Caco-2 (cell line): Measurements from ENCODE around the gene COX6B2. TPM values are rescaled to one million over a fixed set of nuclear protein-coding genes. Genes with fewer than 3 reads are reported as not detected.

Experiments
- BruUV-seq: library from RNA; stranded (reverse); fragments of 400-500 nt; replicated peaks from 2 replicates; lab custom pipeline; 2021; lab: Mats Ljungman, UMichigan
- CTCF ChIA-PET: fragments of 300-600 bp; sonication (Branson Sonifier 250); formaldehyde crosslinking; loops from one replicate; lab custom pipeline; 2022; ENCODE audit warnings: antibody characterized with exemption; lab: Charles Lee
- POLR2A ChIA-PET: fragments of 300-600 bp; sonication (Branson Sonifier 250); formaldehyde crosslinking; loops from one replicate; lab custom pipeline; 2022; ENCODE audit warnings: antibody characterized with exemption; lab: Charles Lee
- DNase-seq, 2 experiments: peaks; one replicate each; pipeline versions ENCODE4 v3.0.0 to v3.0.0-alpha.2; 2020 to 2022
- H3K27me3 ChIP-seq: replicated peaks from 2 replicates; pipeline ENCODE4 v1.6.0; 2011; ENCODE audit warnings: low read length; ENCODE audit not compliant: control insufficient read depth, insufficient read depth
- H3K36me3 ChIP-seq: 2 replicates; pipeline ENCODE4 v1.5.1; 2011; ENCODE audit warnings: low read length; ENCODE audit not compliant: control insufficient read depth, insufficient read depth
- H3K4me1 ChIP-seq: fragments of 250-450 bp; sonication (Bioruptor Pico); 2 replicates; pipeline ENCODE4 v1.5.1; 2020; ENCODE audit warnings: mild to moderate bottlenecking
- H3K4me3 ChIP-seq: 2 replicates; pipeline ENCODE4 v1.5.1; 2011; ENCODE audit warnings: low read depth, mild to moderate bottlenecking, control low read depth, low read length
- H3K9me3 ChIP-seq: fragments of 250-450 bp; sonication (Bioruptor Pico); 2 replicates; pipeline ENCODE4 v1.5.1; 2020; ENCODE audit warnings: mild to moderate bottlenecking, moderate library complexity
- H3K27ac Mint-ChIP-seq: one replicate; pipeline ENCODE4 v1.8.0; 2022; ENCODE audit warnings: mixed read lengths; ENCODE audit not compliant: unreplicated experiment
- H3K27me3 Mint-ChIP-seq: one replicate; pipeline ENCODE4 v1.8.0; 2022; ENCODE audit warnings: mixed read lengths; ENCODE audit not compliant: insufficient read depth, unreplicated experiment
- H3K36me3 Mint-ChIP-seq: one replicate; pipeline ENCODE4 v1.8.0; 2022; ENCODE audit warnings: mild to moderate bottlenecking, mixed read lengths; ENCODE audit not compliant: insufficient read depth, unreplicated experiment
- H3K4me1 Mint-ChIP-seq: one replicate; pipeline ENCODE4 v1.8.0; 2022; ENCODE audit warnings: low read depth, mixed read lengths; ENCODE audit not compliant: unreplicated experiment
- H3K4me3 Mint-ChIP-seq: one replicate; pipeline ENCODE4 v1.8.0; 2022; ENCODE audit warnings: mild to moderate bottlenecking, moderate library complexity, mixed read lengths; ENCODE audit not compliant: unreplicated experiment
- H3K9me3 Mint-ChIP-seq: one replicate; pipeline ENCODE4 v1.8.0; 2022; ENCODE audit warnings: mixed read lengths; ENCODE audit not compliant: unreplicated experiment
- CTCF ChIP-seq, 2 experiments: fragments of 200-600 bp in 1 of 2; IDR thresholded peaks; 1 replicate in 1 of 2; 2 replicates in 1 of 2; pipeline versions ENCODE4 v1.5.1 to v1.8.0; 2011 to 2022; ENCODE audit warnings: antibody characterized with exemption in 1 of 2, control low read depth in 1 of 2, inconsistent platforms in 1 of 2, low read depth in 1 of 2, low read length in 1 of 2, mild to moderate bottlenecking in 1 of 2, moderate library complexity in 1 of 2; ENCODE audit not compliant: insufficient read depth in 1 of 2, severe bottlenecking in 1 of 2, unreplicated experiment in 1 of 2
- intact Hi-C: fragments of 100-400 bp; cut with micrococcal nuclease; formaldehyde crosslinking; loops from one replicate; pipeline ENCODE4 v1.10.0; 2022; ENCODE audit not compliant: unreplicated experiment
- total RNA-seq: library from RNA; stranded (reverse); gene quantifications from 2 replicates; pipeline ENCODE4 v1.2.3, GENCODE V29; 2022

COX6B2 gene
- total RNA-seq, 1 experiment from 2014 or later = 0.27 TPM

- no TSS peak for BruUV-seq
- ChIA-PET CTCF (no interaction called here), POLR2A (interaction anchor here (0.5 to 1.2 kb wide), 3 partner anchors 10 to 102 kb away, joined by 3 to 4 read pairs (median 4); partner anchors contain the start of genes KMT5C, TMEM238 and ZNF628)
- peaks cover 7% of the 10 kb centered on the region for H3K27me3 Mint-ChIP-seq
- H3K4me1 Mint-ChIP-seq = peaks cover 35% of the 10 kb centered on the region
- peak overlapping the region; percentile 18 for H3K4me3 ChIP-seq
- H3K36me3 Mint-ChIP-seq = peaks cover 39% of the 10 kb centered on the region
- intact Hi-C loops = no loop called here
- peak overlapping the region; percentile 66 for H3K4me3 Mint-ChIP-seq
- no peak for TF ChIP-seq CTCF (IDR thresholded peaks at IDR 0.05; ENCODE audit: insufficient read depth in 1 of 2, low read depth in 1 of 2, low read length in 1 of 2, severe bottlenecking in 1 of 2, unreplicated experiment in 1 of 2)
- H3K9me3 Mint-ChIP-seq = no peaks in the 10 kb centered on the region
- H3K9me3 ChIP-seq = no peaks in the 10 kb centered on the region
- peaks cover 37% of the 10 kb centered on the region for H3K4me1 ChIP-seq
- no peaks in the 10 kb centered on the region; the same call in none of the 2 replicates for H3K27me3 ChIP-seq
- 0 out of 2 replicates have a peak, but pooled peaks cover under 1% of the 10 kb centered on the region for H3K36me3 ChIP-seq
- peak overlapping the region; percentile 56 for H3K27ac Mint-ChIP-seq
- DNase-seq = peak in 1 of 2 experiments; percentile 49
Observed at GRCh38 chr19:55373993-55374757, 19.7 kb upstream of the COX6B2 start.

DNA sequence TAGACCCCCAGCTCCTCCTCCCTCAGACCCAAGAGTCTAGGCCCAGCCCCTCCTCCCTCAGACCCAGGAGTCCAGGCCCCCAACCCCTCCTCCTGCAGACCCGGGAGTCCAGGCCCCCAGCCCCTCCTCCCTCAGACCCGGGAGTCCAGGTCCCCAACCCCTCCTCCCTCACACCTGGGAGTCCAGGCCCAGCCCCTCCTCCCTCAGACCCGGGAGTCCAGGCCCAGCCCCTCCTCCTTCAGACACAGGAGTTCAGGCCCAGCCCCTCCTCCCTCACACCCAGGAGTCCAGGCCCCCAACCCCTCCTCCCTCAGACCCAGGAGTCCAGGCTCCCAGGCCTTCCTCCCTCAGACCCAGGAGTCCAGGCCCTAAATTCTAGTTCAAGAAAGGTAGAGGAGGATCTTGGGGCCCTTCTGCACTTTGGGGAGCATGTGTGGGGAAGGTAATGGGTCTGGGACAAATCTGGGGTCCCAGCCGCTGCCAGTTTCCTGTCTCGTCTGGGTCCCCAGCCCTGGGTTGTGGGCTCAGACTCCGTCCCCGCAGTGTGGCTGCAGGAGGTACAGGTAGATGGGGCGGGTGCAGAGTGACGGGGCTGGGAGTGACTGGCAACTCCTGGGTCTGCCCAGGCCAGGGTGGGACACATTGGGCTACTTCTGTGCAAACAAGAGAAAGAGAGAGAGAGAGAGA is 18.9 kb upstream of the COX6B2 start:
- H3K4me1 Mint-ChIP-seq = peaks cover 35% of the 10 kb centered on the region
- CTCF ChIA-PET = no interaction called here
- peaks cover 43% of the 10 kb centered on the region for H3K4me1 ChIP-seq
- H3K4me3 Mint-ChIP-seq = peak overlapping the region; percentile 66
- H3K4me3 ChIP-seq = no peak overlapping the region
- no peaks in the 10 kb centered on the region for H3K9me3 ChIP-seq
- no peak for TF ChIP-seq CTCF (IDR thresholded peaks at IDR 0.05; ENCODE audit: insufficient read depth in 1 of 2, low read depth in 1 of 2, low read length in 1 of 2, severe bottlenecking in 1 of 2, unreplicated experiment in 1 of 2)
- no TSS peak for BruUV-seq
- H3K36me3 Mint-ChIP-seq = peaks cover 38% of the 10 kb centered on the region
- peak; percentile 37 to 67 for DNase-seq
- H3K27me3 ChIP-seq = no peaks in the 10 kb centered on the region; the same call in none of the 2 replicates
- intact Hi-C loops = no loop called here
- H3K9me3 Mint-ChIP-seq = no peaks in the 10 kb centered on the region
- H3K36me3 ChIP-seq = no peaks in the 10 kb centered on the region
- POLR2A ChIA-PET = interaction anchor here (0.5 to 1.2 kb wide), 5 partner anchors 10 to 103 kb away, joined by 3 to 10 read pairs (median 4); partner anchors contain the start of genes KMT5C, TMEM238 and ZNF628
- peak overlapping the region; percentile 56 for H3K27ac Mint-ChIP-seq
- H3K27me3 Mint-ChIP-seq = peaks cover 7% of the 10 kb centered on the region
